ENCODE results near the gene IFNAR1.

IFNAR1 gene

DNA sequence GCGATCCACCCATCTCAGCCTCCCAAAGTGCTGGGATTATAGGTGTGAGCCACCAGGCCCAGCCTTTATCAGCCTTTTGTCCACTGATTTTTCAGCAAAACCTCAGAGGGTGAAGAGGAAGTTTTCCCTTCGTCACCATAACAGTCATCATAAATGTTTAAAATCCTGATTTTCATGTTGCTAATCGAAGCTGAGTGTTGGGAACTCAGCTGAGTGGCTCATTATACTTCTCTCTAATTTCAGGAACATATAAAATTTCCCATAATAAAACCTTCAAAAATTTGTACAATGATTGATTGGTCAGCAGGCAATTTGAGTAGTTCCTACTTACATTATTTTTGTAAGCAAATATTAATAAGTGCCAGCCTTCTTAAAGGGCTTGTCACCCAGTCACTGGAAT lies 46.6 kb downstream of the IFNAR1 start:
- no peak for DNase-seq (ENCODE audit: low spot score)
- TF ChIP-seq, protein P1, sequence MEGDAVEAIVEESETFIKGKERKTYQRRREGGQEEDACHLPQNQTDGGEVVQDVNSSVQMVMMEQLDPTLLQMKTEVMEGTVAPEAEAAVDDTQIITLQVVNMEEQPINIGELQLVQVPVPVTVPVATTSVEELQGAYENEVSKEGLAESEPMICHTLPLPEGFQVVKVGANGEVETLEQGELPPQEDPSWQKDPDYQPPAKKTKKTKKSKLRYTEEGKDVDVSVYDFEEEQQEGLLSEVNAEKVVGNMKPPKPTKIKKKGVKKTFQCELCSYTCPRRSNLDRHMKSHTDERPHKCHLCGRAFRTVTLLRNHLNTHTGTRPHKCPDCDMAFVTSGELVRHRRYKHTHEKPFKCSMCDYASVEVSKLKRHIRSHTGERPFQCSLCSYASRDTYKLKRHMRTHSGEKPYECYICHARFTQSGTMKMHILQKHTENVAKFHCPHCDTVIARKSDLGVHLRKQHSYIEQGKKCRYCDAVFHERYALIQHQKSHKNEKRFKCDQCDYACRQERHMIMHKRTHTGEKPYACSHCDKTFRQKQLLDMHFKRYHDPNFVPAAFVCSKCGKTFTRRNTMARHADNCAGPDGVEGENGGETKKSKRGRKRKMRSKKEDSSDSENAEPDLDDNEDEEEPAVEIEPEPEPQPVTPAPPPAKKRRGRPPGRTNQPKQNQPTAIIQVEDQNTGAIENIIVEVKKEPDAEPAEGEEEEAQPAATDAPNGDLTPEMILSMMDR (IDR thresholded peaks at IDR 0.05; ENCODE audit: extremely low read depth, insufficient read depth, missing control alignments): no peak
- in situ Hi-C loops (cut with MboI; ENCODE audit: low pct_unique_long_range_greater_than_20kb, low sequenced_read_pairs, unreplicated experiment): no loop called here

DNA sequence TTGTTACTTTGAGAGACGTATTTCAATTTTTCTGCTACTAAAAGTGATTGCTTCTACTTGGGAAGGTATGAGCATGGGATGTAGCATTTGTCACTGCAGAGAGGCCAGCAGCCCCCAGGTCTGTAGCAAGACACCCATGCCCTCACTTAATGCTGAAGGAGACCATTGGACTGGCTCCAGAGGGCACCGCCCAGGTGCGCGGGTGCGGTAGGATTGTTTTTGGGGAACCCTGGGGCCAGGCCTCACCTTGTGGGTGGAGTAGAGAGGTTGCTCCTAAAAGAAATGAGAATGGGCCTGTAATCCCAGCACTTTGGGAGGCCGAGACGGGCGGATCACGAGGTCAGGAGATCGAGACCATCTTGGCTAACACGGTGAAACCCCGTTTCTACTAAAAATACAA lies 47.8 kb downstream of the IFNAR1 start:
- in situ Hi-C loops (cut with MboI; ENCODE audit: low pct_unique_long_range_greater_than_20kb, low sequenced_read_pairs, unreplicated experiment): no loop called here
- TF ChIP-seq, protein P1 (IDR thresholded peaks at IDR 0.05; ENCODE audit: extremely low read depth, insufficient read depth, missing control alignments): no peak
- no peak for DNase-seq (ENCODE audit: low spot score)

DNA sequence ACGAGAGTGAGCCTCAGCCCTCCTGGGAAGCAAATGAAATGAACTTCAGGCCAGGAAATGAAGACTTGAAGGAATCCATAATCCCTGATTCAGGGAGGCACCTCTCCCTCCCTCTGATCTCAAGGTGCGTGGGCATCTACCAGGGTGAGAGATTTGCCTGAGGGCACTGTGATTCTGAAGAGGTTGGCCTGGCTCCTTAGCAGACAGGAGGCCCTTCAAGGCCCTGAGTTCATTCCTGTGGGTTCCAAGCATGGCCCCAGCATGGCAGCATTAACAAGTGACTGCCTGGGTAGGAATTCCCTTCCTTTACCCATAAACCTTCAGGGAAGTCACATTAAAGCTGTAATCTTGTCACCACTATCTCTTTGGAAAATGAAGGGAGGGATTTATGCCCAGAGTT lies 48.7 kb downstream of the IFNAR1 start:
- no peak for DNase-seq (ENCODE audit: low spot score)
- TF ChIP-seq, protein P1 (IDR thresholded peaks at IDR 0.05; ENCODE audit: extremely low read depth, insufficient read depth, missing control alignments): no peak
- in situ Hi-C loops (cut with MboI; ENCODE audit: low pct_unique_long_range_greater_than_20kb, low sequenced_read_pairs, unreplicated experiment): no loop called here

DNA sequence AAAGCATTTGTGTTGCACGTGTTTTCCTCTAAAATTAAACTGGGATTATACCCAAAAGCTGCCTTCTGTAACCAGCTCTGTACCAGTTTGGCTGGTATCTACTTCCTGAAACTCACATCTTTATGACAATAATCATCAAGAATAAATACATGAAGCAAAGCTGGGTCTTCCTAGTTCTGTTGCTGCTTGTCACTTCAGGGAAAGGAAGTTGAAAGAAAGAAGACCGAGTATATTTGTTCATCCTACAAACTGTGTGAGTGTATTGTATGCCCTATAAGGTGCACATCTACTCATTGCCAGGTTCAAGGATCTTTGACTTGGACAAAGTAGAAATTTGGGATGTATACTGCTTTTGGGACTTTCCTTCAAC lies 49.3 kb downstream of the IFNAR1 start:
- in situ Hi-C loops (cut with MboI; ENCODE audit: low pct_unique_long_range_greater_than_20kb, low sequenced_read_pairs, unreplicated experiment): no loop called here
- no peak for DNase-seq (ENCODE audit: low spot score)
- TF ChIP-seq, protein P1 (IDR thresholded peaks at IDR 0.05; ENCODE audit: extremely low read depth, insufficient read depth, missing control alignments): no peak

DNA sequence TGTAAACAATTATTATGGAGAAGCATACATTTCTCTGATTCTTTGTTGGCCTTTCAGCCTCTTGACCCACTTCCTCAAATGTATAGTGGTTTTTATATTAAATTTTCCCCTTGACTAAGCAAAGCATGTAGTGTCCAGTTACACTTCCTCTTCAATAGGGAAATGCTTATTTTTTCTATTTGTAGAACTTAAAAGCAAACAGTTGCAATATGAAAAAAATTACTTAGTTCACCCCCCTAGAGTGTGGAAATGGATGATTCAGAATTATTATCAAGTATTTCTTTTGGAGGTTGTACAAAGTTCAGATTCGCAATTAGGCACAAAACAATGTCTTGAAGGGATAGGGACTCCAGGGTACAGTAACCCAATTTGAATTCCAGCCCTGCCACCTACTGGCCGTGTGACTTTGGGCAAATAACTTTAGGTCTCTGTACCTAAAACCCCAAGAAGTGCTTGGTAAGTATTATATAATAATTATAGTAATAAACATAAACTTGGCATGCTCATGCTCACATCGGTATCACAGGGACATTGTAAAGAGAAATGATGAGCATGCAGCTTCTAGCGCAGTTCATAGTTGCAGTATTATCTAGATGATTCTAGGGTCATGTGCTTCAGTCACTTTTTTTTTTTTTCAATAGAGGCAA lies 49.8 kb downstream of the IFNAR1 start:
- in situ Hi-C loops (cut with MboI; ENCODE audit: low pct_unique_long_range_greater_than_20kb, low sequenced_read_pairs, unreplicated experiment): no loop called here
- TF ChIP-seq, protein P1 (IDR thresholded peaks at IDR 0.05; ENCODE audit: extremely low read depth, insufficient read depth, missing control alignments): peak; percentile 67
- peak; percentile 45 for DNase-seq (ENCODE audit: low spot score)

DNA sequence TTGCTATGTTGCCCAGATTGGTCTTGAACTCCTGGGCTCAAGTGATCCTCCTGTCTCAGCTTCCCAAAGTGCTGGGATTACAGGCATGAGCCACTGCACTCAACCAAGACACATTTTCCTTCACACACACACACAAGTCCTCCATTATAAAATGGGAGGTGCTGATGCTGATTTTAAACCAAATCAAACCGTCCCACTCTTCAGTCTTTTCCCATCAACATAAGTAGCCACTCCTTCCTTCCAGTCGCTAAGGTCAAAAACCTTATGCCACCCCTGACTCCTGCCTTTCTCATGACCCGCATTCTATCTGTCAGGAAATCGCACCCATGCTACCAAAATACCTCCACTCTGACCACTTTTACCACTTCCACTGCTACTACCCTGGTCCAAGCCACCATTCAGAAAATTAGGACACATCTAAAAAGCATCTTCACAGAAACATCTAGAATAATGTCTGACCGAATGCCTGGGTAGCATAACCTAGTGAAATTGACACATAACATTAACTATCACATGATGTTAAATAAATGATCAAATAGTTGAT lies 50.4 kb downstream of the IFNAR1 start:
- in situ Hi-C loops (cut with MboI; ENCODE audit: low pct_unique_long_range_greater_than_20kb, low sequenced_read_pairs, unreplicated experiment): no loop called here
- TF ChIP-seq, protein P1 (IDR thresholded peaks at IDR 0.05; ENCODE audit: extremely low read depth, insufficient read depth, missing control alignments): no peak
- DNase-seq (ENCODE audit: low spot score): no peak

Data from GM13977 (cell line).